Testis (tissue), 2 donors: ENCODE results near the gene ZNF148.

Source experiments
- CTCF ChIP-seq, 3 experiments: fragments of 450-650 bp in 2 of 3; fragments of 200-600 bp in 1 of 3; sonication (generic) in 1 of 3; IDR thresholded peaks; one replicate each; pipeline ENCODE4 v1.5.1; 2016 to 2019; ENCODE audit warnings: antibody characterized with exemption in 3 of 3, mild to moderate bottlenecking in 2 of 3, moderate library complexity in 1 of 3
- POLR2A ChIP-seq: fragments of 450-650 bp; IDR thresholded peaks from one replicate; pipeline ENCODE4 v1.6.1; 2017; ENCODE audit warnings: antibody characterized with exemption, mild to moderate bottlenecking, moderate library complexity

GRCh38 chr3:125353128-125353527, 22.0 kb downstream of the ZNF148 start:
- TF ChIP-seq CTCF (IDR thresholded peaks at IDR 0.05) (no peak), POLR2A (no peak)
